HUES64 (cell line): ENCODE data around the gene TASOR2.

Experiments used
- H3K27ac ChIP-seq: 2 replicates; pipeline ENCODE4 v1.7.0; 2013; ENCODE audit warnings: low read depth, low read length, inconsistent platforms
- H3K27me3 ChIP-seq: 2 replicates; pipeline ENCODE4 v1.6.1; 2013; ENCODE audit warnings: mild to moderate bottlenecking, low read length; ENCODE audit not compliant: insufficient read depth
- H3K36me3 ChIP-seq: 2 replicates; pipeline ENCODE4 v1.6.1; 2013; ENCODE audit warnings: mild to moderate bottlenecking, low read length; ENCODE audit not compliant: insufficient read depth
- H3K4me1 ChIP-seq: 2 replicates; pipeline ENCODE4 v1.6.1; 2013; ENCODE audit warnings: mild to moderate bottlenecking, low read length, moderate library complexity; ENCODE audit not compliant: insufficient read depth
- H3K4me3 ChIP-seq: 2 replicates; pipeline ENCODE4 v1.5.1; 2013; ENCODE audit warnings: mild to moderate bottlenecking, low read length, moderate library complexity
- H3K9ac ChIP-seq: 2 replicates; pipeline ENCODE4 v1.6.1; 2013; ENCODE audit warnings: mild to moderate bottlenecking, low read depth, low read length
- H3K9me3 ChIP-seq: 2 replicates; pipeline ENCODE4 v1.6.1; 2013; ENCODE audit warnings: low read depth, low read length; ENCODE audit not compliant: insufficient read depth
- WGBS: fragments of 150-250, 120-280 bp; methylation state at CpG from one replicate; pipeline ENCODE4 v1.1.7; 2013; ENCODE audit warnings: missing lambda C conversion rate; 5-methylcytosine and 5-hydroxymethylcytosine counted together

TASOR2 gene

GRCh38 chr10:5670662-5671375 lies 13.8 kb upstream of the TASOR2 start:
- Histone ChIP-seq H3K4me3 (no peak overlapping the region), H3K27me3 (peaks cover 16% of the 10 kb centered on the region), H3K9me3 (peaks cover 8% of the 10 kb centered on the region; the same call in 1 of the 2 replicates), H3K9ac (no peak overlapping the region), H3K36me3 (no peaks in the 10 kb centered on the region), H3K27ac (no peak overlapping the region), H3K4me1 (no peaks in the 10 kb centered on the region)
- WGBS, result 77% methylated on average over 6 of the region's 8 CpGs

- WGBS, result 74% methylated on average over 8 of the region's 9 CpGs
- no peaks in the 10 kb centered on the region for H3K4me1 ChIP-seq
- no peaks in the 10 kb centered on the region for H3K36me3 ChIP-seq
- H3K4me3 ChIP-seq, result no peak overlapping the region
- no peak overlapping the region for H3K9ac ChIP-seq
- peaks cover 57% of the 10 kb centered on the region for H3K27me3 ChIP-seq
- peaks cover 8% of the 10 kb centered on the region; the same call in 1 of the 2 replicates for H3K9me3 ChIP-seq
- H3K27ac ChIP-seq, result no peak overlapping the region
These were observed 6.1 kb upstream of the TASOR2 start for GRCh38 chr10:5678397-5679036.

- Histone ChIP-seq H3K27ac (no peak overlapping the region), H3K36me3 (no peaks in the 10 kb centered on the region), H3K27me3 (peaks cover 62% of the 10 kb centered on the region), H3K4me3 (no peak overlapping the region), H3K9ac (no peak overlapping the region), H3K4me1 (no peaks in the 10 kb centered on the region), H3K9me3 (peaks cover 11% of the 10 kb centered on the region)
- 93% methylated on average over 1 of the region's 3 CpGs for WGBS
These were observed 5.6 kb upstream of the TASOR2 start for GRCh38 chr10:5679037-5679435.

GRCh38 chr10:5679606-5680005 lies 5.0 kb upstream of the TASOR2 start:
- Histone ChIP-seq H3K9me3 (peaks cover 7% of the 10 kb centered on the region; the same call in 1 of the 2 replicates), H3K27me3 (peaks cover 63% of the 10 kb centered on the region), H3K27ac (no peak overlapping the region), H3K36me3 (no peaks in the 10 kb centered on the region), H3K9ac (no peak overlapping the region), H3K4me1 (no peaks in the 10 kb centered on the region), H3K4me3 (no peak overlapping the region)
- WGBS, result 89% methylated on average over 2 of the region's 2 CpGs

GRCh38 chr10:5681930-5682329 lies 2.7 kb upstream of the TASOR2 start:
- no peaks in the 10 kb centered on the region for H3K36me3 ChIP-seq
- peaks cover 10% of the 10 kb centered on the region for H3K4me1 ChIP-seq
- no peak overlapping the region for H3K9ac ChIP-seq
- peaks cover 6% of the 10 kb centered on the region; the same call in 1 of the 2 replicates for H3K9me3 ChIP-seq
- no peak overlapping the region for H3K27ac ChIP-seq
- H3K27me3 ChIP-seq, result peaks cover 63% of the 10 kb centered on the region
- WGBS, result 87% methylated on average over 5 of the region's 5 CpGs
- H3K4me3 ChIP-seq, result no peak overlapping the region

- H3K9ac ChIP-seq, result no peak overlapping the region
- WGBS, result 86% methylated on average over 1 of the region's 3 CpGs
- H3K4me3 ChIP-seq, result no peak overlapping the region
- peaks cover 6% of the 10 kb centered on the region; the same call in 1 of the 2 replicates for H3K9me3 ChIP-seq
- H3K36me3 ChIP-seq, result no peaks in the 10 kb centered on the region
- H3K27ac ChIP-seq, result no peak overlapping the region
- peaks cover 55% of the 10 kb centered on the region for H3K27me3 ChIP-seq
- H3K4me1 ChIP-seq, result peaks cover 11% of the 10 kb centered on the region
These were observed 1.6 kb upstream of the TASOR2 start for GRCh38 chr10:5683065-5683464.

GRCh38 chr10:5684971-5685763 lies 529 bp downstream of the TASOR2 start:
- peak overlapping the region; percentile 82 for H3K4me3 ChIP-seq
- peaks cover 6% of the 10 kb centered on the region; the same call in 1 of the 2 replicates for H3K9me3 ChIP-seq
- peak overlapping the region; percentile 68 for H3K9ac ChIP-seq
- under 1% methylated on average over 77 of the region's 77 CpGs for WGBS
- peaks cover 36% of the 10 kb centered on the region for H3K27me3 ChIP-seq
- peaks cover 11% of the 10 kb centered on the region for H3K4me1 ChIP-seq
- H3K27ac ChIP-seq, result peak overlapping the region; percentile 60; the same call in 1 of the 2 replicates
- H3K36me3 ChIP-seq, result 0 out of 2 replicates have a peak, but pooled peaks cover 2% of the 10 kb centered on the region

- H3K9me3 ChIP-seq, result peaks cover 6% of the 10 kb centered on the region; the same call in 1 of the 2 replicates
- H3K36me3 ChIP-seq, result 0 out of 2 replicates have a peak, but pooled peaks cover 2% of the 10 kb centered on the region
- peaks cover 11% of the 10 kb centered on the region for H3K4me1 ChIP-seq
- H3K27me3 ChIP-seq, result peaks cover 30% of the 10 kb centered on the region
- peak overlapping the region; percentile 82 for H3K4me3 ChIP-seq
- no peak overlapping the region for H3K27ac ChIP-seq
- 18% methylated on average over 8 of the region's 10 CpGs for WGBS
- peak overlapping the region; percentile 68 for H3K9ac ChIP-seq
These were observed 1.2 kb downstream of the TASOR2 start for GRCh38 chr10:5685764-5686240.

GRCh38 chr10:5688587-5688986 lies 3.9 kb downstream of the TASOR2 start:
- peaks cover 6% of the 10 kb centered on the region; the same call in 1 of the 2 replicates for H3K9me3 ChIP-seq
- H3K27me3 ChIP-seq, result peaks cover 6% of the 10 kb centered on the region; the same call in 1 of the 2 replicates
- no peak overlapping the region for H3K4me3 ChIP-seq
- WGBS, result 97% methylated on average over 3 of the region's 3 CpGs
- no peak overlapping the region for H3K27ac ChIP-seq
- H3K9ac ChIP-seq, result no peak overlapping the region
- 0 out of 2 replicates have a peak, but pooled peaks cover 2% of the 10 kb centered on the region for H3K36me3 ChIP-seq
- peaks cover 31% of the 10 kb centered on the region for H3K4me1 ChIP-seq

- Histone ChIP-seq H3K27ac (no peak overlapping the region), H3K27me3 (no peaks in the 10 kb centered on the region), H3K9me3 (no peaks in the 10 kb centered on the region), H3K4me3 (peak overlapping the region; percentile 89), H3K36me3 (0 out of 2 replicates have a peak, but pooled peaks cover 2% of the 10 kb centered on the region), H3K4me1 (peaks cover 27% of the 10 kb centered on the region), H3K9ac (no peak overlapping the region)
- 61% methylated on average over 7 of the region's 8 CpGs for WGBS
These were observed 7.1 kb downstream of the TASOR2 start for GRCh38 chr10:5691786-5692185.
